Renal cortex interstitium (tissue), 11 donors: Measurements from ENCODE around the gene THRAP3. TPM values are rescaled to one million over a fixed set of nuclear protein-coding genes. Genes with fewer than 3 reads are reported as not detected.
"Not testable (repeated sequence)": the region's sequence is repeated elsewhere in the genome, so short reads cannot be mapped to it uniquely, and the experiment has no call there.

Source experiments
- DNase-seq, 11 donors: peaks; one replicate each; pipeline ENCODE4 v3.0.0-alpha.2; 2013; ENCODE audit warnings: low read depth in 9 of 11, low spot score in 4 of 11; ENCODE audit errors: extremely low read depth in 1 of 11
- polyA plus RNA-seq, 3 donors: library from polyadenylated mRNA; unstranded; fragments of 120-200 nt; gene quantifications; one replicate each; pipeline ENCODE4 v1.2.1, GENCODE V29; 2013; ENCODE audit not compliant: insufficient read length in 3 of 3

Gene THRAP3
- polyA plus RNA-seq, 3 donors, result 145 to 151 (median 147) TPM

DNA sequence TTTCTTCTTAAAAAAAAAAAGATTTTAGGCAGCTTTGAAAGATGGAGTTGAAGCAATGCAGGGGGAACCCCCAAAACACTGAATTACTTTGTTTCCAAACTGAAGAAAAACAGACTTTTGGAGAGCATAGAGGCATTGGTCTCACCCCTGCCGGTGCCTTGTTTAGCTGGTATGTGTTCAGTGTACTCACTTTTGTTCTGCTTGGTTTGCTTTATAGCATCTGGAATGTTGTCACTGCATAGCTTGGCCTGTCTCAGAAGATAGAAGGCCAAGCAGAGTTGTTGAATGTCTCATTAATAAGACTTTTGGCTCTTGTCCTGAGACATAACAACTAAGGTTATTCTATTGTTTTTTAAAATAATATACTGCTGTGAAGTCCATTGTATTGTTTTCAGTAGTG, 6.9 kb downstream of the THRAP3 start:
- DNase-seq, result no peak

GRCh38 chr1:36232212-36233095, 8.2 kb downstream of the THRAP3 start:
- no peak for DNase-seq

GRCh38 chr1:36236302-36236701, 12.1 kb downstream of the THRAP3 start:
- DNase-seq, result no peak

DNA sequence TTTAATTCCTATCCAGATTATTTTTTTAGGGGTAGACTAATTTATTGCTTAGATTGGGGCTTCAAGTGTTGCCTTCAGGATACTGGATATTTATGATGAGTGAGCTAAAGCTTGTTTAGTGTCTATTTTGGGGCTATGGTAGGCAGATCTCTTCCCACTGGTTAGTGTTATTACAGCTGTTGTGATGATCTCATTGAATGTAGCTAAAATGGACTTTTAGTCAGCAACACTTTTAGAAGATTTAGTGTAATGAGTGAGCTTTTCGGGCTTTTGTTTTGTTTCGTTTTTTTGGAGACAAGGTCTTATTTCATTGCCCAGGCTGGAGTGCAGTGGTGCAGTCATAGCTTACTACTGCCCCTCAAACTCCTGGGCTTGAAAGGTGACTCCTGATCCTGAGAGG, 14.2 kb downstream of the THRAP3 start:
- DNase-seq, result peak in 2 of 11 donors; percentile 3 to 33

- DNase-seq, result no peak
These were observed 15.8 kb downstream of the THRAP3 start for GRCh38 chr1:36239941-36240637.

DNA sequence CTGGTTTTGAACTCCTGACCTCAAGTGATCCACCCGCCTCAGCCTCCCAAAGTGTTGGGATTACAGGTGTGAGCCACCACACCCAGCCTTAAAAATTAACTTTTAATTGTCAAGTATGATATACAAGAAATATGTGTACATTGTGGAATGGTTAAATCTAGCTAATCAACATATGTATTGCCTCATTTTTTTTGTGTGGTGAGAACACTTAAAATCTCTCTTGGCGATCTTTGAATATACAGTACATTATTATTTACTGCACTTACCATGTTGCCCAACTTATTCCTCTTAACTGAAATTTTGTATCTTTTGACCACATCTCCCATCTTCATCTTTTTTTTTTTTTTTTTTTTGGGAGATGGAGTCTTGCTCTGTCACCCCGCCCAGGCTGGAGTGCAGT, 23.3 kb downstream of the THRAP3 start:
- no peak for DNase-seq

- no peak for DNase-seq
These were observed 24.1 kb downstream of the THRAP3 start for GRCh38 chr1:36248250-36248894.

- DNase-seq, result no peak
These were observed 27.7 kb downstream of the THRAP3 start for GRCh38 chr1:36251794-36252481.

DNA sequence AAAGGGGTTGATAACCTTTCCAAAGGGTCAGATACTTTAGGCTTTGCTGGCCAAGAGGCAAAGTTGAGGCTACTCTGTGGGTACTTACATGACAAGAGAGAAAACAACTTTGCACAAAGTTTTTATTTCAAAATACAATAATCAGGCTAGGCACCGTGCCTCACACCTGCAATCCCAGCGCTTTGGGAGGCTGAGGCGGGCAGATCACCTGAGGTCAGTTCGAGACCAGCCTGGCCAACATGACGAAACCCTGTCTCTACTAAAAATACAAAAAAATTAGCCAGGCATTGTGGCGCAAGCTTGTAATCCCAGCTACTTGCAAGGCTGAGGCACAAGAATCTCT, 28.2 kb downstream of the THRAP3 start:
- DNase-seq, result not testable (repeated sequence)

DNA sequence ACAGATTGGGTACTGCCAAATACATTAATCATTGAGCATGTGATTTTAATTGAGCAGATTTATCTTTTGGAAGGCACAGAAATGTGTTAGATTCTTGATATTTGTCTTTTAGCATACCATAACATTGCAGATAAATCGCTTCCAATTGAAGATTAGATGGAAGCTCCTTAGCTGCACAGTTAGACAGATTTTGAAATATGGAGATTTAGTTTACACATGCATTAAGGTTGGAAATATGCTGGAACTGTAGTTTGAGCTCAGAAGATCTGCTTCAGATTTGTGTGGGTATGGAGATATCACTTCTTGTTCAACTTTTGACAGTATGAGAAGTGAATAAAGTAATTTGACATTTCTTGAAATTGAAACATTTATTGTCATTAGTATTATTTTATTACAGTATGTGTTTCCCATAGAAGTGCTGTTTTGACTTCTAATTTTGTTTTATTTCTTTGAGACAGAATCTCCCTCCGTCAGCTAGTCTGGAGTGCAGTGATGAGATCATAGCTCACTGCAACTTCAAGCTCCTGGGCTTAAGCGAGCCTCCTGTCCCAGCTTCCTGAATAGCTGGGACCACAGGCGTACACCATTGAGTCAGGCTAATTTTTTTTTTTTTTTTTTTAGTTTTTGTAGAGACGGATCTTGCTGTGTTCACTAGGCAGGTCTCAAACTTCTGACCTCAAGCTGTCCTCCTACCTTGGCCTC, 29.1 kb downstream of the THRAP3 start:
- DNase-seq, result no peak

GRCh38 chr1:36256558-36257374, 32.5 kb downstream of the THRAP3 start:
- no peak for DNase-seq

DNA sequence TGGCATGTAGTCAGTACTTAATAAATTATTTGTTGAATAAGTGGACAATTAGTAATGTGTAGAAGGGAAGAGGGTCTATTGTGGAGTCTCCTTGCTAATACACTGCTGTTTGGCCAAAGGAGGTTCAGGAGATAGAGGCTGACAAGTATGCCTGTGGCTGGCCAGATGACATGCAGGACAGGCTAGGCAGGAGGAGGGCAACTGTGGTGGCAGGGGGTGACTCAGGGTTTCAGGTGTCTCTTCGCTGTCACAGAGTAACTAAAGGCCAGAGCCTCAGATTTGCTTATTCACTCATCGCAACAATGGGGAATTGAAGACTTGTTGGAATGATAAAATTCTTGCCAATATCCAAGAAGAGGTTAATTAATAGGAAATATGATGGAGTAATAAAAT, 33.1 kb downstream of the THRAP3 start:
- no peak for DNase-seq

DNA sequence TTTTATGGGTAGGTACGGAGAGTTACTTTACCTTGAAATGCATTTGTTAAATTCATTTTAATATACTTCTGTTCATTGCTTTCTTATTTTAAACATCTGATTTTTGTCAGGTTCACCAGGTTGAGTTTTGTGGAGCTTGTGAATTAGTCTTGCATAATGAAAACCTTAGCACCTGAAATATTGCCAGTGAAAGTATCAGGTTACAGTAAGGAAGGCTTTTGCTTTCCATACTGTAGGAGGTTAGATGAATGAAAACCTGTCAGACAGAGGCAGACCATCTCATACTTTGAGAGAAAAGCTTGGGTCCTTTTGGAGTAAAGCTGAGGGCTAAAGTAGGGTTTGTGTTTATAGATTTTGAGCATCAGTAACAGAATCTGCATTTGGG, 34.7 kb downstream of the THRAP3 start:
- no peak for DNase-seq

GRCh38 chr1:36268981-36269380, 44.7 kb downstream of the THRAP3 start:
- DNase-seq, result no peak

DNA sequence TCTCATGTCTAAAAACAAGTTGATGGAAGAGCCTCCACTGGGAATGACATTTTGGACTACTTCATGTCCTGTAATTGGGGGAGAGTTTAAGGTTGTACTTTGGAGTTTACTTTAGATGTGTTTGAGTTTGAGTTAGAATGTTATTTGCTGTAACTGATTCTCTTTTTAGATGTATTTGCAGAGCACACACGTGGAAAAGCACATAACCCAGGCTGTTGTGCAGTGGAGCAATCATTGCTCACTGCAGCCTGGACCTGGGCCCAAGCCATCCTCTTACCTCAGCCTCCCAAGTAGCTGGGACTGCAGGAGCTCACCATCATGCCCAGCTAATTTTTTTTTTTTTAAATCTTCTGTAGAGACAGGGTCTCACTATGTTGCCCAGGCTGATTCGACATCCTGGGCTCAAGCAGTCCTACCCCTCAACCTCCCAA, 45.2 kb downstream of the THRAP3 start:
- DNase-seq, result no peak

DNA sequence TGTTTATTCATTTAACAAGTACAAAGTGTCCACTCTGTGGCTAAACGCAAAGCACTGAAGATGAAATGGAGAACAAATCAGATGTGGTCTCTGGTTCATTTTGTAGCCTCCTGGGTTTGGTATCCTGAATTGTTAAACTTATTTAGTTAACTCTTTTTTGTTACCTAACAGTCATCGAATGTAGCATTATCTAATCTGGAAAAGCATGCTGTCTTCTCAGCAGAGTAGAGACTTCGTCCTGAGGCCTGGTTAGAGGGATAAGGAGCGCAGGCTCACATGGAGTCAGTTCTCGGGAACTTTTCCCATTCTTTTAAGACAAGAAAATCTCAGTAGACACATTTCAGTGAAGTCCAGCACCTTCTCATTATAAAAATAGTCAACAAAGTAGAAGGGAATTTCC, 48.8 kb downstream of the THRAP3 start:
- DNase-seq, result no peak

DNA sequence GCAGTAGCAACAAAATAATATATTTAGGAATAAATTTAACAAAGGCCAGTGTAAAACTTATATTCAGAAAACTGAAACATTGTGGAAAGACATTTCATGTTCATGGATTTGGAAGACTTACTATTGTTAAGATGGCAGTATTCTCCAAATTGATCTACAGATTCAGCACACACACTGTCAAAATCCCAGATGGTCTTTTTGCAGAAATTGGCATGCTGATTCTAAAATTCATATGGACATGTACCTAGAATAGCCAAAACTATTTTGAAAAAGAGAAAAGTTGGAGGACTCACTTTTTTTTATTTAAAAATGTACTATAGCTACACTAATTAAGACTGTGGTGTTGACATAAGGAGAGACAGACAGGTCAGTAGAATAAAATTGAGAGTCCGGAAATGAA, 50.0 kb downstream of the THRAP3 start:
- no peak for DNase-seq

GRCh38 chr1:36276688-36277087, 52.4 kb downstream of the THRAP3 start:
- DNase-seq, result no peak
